GM21381 (cell line): ENCODE data around the gene EEF2K.
A peak's percentile ranks its signal among the peaks of the same experiment; 100 is the strongest.
"Not testable (repeated sequence)": the region's sequence is repeated elsewhere in the genome, so short reads cannot be mapped to it uniquely, and the experiment has no call there.

Experiments
- ATAC-seq: cut with Tn5 transposase; IDR thresholded peaks from one replicate; pipeline ENCODE4 v1.9.1; 2021; ENCODE audit warnings: mild to moderate bottlenecking, moderate library complexity; ENCODE audit not compliant: unreplicated experiment

Gene EEF2K

DNA sequence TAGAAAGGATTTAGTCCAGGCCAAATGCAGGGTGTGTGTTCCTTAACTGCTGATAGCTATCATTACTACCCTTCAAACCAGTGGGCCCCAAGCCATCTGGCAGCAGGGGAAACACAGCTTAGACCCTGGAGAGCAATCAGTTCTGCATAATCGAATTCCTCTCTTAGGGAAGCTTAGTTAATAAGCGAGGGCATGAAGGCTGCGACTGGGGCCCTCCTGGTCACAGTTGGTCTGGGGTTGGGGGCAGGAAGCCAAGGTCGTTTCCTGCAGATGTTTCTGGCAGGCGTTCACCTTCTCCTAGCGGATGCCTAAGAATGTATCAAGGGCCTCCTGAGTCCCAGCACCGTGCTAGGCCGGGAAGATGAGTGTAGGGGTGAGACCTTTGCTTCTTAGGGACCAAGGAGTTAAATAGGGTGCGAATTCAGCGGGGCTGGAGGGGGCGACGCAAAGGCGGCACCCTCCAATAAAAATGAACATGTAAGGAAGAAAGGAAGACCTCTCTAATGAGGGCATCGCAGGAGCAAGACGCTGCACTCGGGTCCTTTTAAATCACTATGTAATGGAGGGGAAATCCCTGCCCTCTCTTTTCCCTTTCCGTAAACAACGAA, 16.5 kb upstream of the EEF2K start:
- no peak for ATAC-seq

DNA sequence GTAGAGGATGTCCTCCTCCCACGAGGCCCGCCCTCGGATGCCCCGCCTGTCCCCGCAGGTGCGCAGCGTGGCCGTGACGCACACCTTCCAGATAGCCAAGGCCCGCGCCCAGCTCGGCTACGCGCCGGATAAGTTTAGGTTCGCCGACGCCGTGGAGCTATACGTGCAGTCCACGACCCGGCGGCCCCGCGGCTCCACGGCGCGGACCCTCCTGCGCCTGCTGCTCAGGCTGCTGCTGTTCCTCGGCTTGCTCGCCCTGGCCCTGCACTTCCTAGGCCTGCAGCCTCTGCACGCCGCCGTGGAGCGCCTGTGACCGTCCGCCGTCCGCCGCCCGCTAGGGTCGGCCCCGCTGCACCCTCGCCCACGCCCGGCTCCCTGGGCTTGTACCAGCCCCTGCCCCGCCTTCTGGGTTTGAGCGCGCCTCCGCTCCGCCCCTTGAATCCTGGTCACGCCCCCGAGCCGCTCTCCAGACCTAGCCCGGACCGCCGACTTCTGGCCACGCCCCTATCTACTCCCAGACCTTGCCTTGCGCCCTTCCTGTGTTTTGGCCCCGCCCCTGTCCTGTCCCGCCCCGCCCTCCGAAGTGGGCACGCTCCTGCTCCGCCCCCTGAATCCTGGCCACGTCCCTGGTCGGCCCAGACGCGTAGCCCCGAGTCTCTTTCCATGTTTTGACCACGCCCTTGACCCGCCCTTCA, 15.8 kb upstream of the EEF2K start:
- peak; percentile 55 for ATAC-seq

DNA sequence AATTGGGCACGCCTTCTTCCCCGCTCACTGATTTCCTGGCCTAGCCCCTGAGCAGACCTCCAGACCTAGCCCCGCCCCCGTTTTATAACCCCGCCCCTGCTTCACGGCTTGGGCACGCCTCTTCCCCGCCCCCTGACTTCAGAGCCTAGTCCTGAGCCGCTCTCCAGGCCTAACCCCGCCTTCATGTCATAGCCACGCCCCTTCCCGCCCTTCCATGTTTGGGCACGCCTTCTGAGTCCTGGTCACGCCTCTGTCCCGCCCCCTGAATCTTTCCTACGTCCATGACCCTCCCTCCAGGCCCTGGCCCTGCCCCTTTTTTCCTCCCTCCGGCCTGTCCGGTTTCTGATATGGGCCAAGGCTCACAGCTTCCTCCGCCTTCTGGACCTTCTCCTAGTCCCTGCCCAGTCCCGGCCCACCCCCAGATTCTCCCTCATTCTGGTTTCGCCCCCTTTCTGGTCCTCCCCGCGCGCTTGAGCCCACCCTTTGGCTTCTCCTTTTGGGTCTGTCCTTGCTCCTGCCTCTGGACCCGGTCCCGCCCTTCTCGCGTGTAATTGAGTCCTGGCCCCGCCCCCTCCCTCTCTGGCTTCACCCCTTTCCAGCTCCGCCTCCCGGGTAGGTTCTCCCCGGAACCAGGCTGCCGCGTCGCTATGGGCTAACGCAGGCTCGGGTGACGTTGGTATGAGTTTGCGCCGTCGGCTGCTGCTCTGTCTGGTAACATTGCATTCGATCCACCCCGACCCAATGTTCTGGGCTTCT, 15.1 kb upstream of the EEF2K start:
- ATAC-seq: peak; percentile 43

DNA sequence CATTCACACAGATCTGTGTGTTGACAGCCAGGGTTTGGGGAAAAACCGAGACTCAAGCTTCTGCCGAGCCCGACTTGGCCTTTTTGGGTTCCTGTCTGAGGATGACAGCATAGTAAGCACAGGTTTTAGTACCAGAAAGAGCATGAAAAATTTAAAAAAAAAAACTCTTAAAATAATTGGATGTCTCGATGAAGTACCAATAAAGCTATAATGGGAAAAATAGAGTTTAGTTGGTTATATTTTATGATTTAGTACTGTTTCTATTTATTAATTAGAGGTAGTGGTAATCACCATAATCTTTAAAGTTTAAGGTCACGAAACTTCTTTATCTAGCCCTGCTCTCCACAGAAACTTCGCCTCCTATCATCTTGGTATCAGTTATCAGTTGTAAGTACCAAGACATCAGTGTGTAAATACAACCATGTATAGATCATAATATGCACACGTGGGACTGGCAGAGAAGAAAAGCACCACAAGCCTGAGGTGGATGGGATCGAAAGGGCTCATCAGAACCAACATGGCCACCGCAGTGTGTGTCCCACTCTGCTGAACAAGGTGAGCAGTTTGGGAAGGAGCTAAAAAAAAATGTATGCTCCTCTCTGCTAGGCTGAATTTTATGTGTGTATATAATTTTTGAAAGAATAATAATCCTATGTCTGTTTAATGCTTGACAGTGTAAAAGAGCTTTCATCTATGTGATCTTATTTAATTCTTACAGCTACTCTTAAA, 14.4 kb upstream of the EEF2K start:
- no peak for ATAC-seq

DNA sequence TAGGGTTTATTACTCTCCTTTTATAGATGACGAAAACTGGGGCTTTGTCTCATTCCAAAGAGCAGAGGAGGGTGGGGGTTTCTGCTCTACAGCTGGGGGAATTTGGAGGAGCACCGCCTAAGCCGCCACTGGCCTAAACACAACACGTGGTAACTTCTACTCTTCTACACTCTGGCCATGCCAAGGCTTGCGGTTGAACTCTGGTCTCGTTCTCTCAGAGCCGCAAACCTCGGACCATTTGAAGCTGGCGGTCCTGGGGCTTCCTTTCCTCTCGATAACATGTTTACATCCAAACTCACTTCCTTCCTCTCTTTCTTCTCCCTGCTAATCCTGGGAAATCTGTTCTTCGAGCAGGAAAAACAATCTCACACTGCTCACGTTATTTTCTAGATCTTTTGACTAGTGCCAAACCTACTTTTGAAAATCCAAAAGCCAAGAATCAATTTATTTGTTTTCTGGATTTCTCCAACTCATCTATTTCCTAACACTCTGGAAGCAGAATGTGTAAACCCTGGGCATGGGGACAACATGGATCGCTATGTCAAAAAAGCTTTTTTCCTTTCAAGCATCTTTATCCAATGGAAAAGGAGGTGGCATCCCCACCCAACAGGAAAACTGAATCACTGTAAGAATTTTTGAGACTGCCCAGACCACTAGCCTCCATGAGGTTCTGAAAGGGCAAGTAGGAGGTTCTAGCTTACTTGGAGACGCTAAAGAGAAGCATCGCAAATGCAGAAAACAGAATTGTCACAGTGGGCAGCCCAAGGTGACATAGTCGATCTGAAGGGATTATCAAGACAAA, 13.6 kb upstream of the EEF2K start:
- ATAC-seq: peak; percentile 24

DNA sequence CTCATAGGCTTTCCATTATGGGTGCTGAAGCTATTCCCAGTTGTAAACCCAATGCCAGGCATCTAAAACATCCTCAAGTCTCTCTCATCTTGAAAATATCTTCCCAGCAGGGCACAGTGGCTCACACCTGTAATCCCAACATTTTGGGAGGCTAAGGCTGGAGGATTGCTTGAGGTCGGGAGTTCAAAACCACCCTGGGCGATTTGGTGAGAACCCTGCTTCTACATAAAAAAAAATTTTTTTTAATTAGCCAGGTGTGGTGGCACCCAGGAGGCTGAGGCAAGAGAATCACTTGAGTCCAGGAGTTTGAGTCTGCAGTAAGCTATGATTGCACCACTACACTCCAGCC, 13.0 kb upstream of the EEF2K start:
- no peak for ATAC-seq

DNA sequence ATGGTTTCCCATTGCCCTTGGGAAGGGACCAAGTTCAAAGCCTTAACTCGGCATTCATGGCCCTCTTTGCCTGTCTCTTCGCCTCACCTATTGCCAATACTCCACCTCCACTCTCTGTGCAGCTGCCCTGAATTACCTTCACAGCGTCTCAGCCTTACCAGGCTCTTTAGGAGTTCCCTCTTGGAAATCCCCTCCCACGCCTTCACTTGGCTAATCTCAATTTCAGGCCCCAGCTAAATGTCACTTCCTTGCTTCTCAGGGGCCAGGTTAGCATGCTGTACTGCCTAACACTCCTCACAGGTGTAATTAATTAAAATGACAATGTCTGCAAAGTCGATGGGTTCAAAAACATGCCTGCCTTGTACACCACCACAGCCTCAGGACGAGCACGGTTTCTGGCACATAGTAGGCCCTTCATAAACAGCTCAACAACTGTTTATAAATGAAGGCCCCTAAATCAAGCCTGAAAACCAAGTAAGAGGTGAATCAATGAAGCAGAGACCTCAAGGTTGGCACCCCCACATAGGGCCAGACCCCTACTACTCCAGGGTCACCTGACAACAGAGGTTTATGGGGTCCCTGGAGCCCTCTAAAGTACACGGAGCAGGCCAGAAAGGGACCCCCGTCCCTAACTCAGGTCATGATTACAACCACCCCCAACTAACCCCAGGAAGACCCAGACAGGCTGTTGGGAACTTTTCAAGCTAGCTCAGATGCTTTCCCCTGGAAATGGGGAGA, 11.2 kb upstream of the EEF2K start:
- no peak for ATAC-seq

DNA sequence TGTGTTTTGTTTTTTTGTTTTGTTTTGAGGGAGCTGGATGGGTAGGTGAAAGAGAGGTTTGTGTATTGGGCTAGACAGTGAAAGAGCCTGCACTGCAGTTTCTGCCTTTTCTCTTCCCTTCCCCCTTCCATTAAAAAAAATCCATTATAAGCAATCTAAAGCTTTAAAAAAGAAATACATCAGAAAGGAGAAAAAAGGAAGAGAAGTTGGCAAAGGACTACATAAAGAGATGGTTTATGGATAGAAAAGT, 10.7 kb upstream of the EEF2K start:
- ATAC-seq: no peak

DNA sequence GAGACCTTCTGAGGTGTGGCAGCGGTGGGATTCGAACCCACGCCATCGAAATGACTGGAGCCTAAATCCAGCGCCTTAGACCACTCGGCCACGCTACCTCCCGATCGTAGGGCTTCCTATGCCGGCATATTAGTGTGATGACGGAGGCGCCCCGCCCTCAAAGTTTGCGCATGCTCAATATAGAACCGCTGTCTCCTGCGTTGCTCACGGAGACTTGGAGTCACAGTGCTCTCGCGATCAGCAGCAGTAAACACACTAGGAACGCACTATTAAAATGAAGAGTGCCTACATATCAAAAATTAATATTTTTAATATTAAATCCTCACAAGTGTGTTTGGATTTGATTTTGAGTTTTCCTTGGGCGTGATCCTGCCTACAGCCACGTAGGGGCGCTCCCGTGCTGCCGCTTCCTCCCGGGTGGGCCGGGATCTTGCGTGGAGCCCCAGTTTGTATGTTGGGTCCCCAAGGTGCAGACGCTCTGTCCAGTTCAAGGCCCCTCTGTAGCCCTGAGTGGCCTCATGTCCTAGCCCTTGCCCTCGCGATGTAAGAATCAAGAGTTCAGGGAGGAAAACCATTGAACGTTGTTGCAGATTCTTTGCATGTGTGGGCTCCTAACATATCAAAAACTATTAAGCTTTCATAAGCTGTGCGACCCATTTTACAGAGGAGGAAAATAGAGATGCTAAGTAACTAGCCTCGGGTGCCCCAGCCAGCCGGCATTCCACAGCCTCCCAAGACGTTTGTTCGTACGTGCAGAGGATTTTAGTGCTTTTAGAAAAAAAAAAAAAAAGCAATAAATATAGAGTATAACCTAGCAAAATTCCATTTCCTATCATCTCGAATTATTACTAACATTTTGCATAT, 10.2 kb upstream of the EEF2K start:
- ATAC-seq: no peak

DNA sequence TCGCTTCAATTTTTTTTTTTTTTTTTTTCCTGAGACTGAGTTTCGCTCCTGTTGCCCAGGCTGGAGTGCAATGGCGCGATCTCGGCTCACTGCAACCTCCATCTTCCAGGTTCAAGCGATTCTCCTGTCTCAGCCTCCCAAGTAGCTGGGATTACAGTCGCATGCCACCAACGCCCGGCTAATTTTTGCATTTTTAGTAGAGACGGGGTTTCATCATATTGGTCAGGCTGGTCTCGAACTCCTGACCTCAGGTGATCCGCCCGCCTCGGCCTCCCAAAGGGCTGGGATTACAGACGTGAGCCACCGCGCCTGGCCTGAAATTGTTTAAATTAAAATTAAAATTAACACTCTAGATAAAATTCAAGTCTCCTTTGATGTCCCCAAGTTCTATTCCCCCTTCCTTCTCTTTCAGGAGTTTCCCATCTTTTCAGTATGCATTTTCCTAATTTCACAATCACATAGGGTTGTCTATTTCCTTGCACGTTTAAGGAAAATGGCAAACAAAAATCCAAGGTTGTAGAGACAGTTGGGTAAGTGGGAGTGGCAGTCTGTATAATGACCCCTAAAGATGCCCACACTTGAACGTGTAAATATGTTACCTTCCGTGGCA, 9.4 kb upstream of the EEF2K start:
- ATAC-seq: not testable (repeated sequence)

DNA sequence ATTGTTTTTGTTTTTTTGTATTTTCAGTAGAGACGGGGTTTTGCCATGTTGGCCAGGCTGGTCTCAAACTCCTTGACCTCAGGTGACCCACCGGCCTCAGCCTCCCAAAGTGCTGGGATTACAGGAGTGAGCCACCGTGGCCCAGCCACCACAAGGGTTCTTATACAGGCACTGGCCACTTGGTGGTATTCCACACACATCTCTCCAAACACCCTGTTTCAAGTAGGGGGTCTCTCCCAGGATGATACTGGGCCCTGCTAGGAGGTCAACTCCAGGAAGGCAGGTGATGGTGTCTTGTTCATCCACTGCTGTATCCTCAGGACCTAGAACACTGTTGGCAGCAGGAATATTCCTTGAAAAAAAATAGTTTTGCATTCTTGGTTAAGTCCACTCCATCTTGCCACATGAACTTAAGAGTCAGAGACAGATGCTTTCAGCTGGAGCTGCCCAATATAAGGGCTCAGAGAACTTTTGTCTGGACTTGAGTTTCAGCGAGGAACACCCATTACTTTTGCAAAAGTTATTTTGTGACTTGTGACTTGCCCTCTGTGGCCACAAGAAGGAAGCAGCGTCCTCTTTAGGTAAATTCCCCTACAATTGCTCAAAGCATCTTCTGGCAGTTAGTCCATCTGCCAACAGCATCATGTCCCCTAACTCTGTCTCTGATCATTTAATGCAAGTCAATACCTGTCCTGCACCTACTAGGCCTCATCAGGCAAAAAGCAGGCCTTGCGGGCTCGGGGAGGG, 7.4 kb upstream of the EEF2K start:
- ATAC-seq: no peak

DNA sequence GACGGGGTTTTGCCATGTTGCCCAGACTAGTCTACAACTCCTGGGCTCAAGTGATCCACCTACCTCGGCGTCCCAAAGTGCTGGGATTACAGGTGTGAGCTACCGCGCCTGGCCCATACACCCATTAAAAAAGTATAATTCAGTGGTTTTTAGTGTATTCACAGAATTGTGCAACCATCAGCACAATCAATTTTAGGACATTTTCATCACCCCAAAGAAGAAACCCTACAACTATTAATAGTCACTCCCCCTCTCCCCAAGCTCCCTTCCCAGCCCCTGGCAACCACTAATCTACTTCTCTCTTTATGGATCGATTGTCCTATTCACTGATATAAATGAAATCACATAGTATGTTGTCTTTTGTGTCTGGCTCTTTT, 3.8 kb upstream of the EEF2K start:
- no peak for ATAC-seq

DNA sequence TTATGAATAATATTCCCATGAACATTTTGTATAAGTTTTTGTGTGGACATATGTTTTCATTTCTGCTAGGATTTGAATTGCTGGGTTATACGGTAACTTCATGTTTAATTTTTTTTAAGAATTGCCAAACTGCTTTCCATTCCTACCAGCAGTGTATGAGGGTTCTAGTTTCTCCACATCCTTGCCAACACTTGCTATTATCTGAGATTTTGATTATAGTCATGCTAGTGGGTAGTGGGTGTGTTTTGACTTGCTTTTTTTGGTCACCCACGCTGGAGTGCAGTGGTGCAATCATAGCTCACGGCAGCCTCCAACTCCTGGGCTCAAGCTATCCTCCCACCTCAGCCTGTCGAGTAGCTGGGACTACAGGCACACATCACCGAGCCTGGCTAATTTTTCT, 3.0 kb upstream of the EEF2K start:
- ATAC-seq: no peak

DNA sequence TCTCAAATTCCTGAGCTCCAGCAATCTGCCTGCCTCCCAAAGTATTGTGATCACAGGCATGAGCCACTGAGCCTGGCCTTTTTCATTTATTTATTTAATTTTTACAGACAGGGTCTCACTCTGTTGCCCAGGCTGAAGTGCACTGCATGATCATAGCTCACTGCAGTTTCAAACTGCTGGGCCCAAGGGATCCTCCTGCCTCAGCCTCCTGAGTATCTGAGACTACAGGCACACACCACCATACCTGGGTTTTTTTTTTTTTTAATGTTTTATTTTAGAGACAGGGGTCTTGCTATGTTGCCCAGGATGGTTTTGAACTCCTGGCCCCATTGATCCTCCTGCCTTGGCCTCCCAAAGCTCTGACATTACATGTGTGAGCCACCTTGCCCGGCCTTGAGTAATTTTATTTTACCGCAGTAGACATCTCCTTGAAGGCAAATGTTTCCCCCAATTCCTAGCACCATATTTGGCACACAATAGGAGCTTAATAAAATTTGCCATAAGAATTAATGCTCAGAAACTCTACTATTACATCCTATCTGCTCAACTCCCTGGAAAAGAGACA, 1.9 kb upstream of the EEF2K start:
- no peak for ATAC-seq

DNA sequence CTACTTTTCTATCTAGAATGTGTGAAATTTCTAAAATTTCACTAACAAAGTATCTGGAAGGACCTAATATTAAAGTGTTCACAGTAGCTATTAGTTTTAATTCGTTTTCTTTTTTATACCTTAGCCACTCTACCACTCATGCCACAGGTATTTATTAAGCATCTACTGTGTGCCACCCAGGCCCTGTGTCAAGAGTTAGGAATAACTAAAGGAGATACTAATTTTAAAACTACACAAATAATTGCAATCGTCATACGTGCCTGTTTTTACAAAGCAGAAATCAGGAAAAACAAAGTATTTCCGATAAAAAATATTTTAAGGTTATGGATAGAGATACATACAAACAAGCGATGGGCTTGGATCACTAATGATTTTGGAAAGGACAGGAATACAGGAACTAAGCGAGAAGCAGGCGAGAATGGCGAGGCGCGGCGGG, 483 bp upstream of the EEF2K start:
- ATAC-seq: no peak

DNA sequence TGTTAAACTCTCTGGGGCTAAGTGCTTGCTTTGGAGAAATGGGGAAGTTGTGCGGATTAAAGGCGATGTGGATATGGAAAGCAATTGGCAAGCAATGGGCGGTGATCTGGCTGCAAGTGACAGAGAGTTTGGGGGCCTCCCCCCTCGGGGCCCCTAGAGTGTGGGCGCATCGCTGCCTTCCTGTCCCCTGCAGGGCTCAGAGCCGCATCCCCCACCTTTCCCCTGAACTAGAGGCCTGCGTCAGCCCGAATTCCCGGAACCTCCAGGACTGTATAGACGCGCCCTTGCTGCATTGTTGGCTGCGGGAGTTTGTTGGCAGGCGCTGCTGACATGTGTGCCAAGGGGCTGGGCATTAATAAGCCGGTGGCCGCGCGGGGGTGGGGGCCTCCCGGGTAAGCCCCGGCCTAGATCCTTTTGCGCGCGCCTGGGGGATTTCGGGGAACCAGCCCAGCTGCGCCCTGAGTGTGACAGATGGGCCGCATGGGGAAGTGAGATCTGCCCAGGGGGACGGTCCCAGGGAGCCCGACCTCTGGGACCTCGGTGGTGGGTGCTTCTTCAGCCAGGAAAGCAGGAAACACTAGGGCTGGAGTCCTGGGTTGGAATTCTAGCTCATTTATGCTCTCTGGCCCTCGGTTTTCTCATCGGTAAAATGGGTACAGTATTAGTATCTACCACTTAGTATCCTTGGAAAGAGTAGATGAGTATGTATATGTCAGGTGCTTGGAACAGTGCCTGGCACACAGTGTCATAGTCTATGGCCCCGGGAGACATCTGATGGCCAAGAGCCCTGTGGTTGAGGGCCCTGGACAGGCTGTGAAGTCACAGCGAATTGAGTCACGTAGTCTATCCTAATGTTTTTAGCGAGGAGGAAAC, 1.0 kb downstream of the EEF2K start:
- peak; percentile 40 for ATAC-seq

DNA sequence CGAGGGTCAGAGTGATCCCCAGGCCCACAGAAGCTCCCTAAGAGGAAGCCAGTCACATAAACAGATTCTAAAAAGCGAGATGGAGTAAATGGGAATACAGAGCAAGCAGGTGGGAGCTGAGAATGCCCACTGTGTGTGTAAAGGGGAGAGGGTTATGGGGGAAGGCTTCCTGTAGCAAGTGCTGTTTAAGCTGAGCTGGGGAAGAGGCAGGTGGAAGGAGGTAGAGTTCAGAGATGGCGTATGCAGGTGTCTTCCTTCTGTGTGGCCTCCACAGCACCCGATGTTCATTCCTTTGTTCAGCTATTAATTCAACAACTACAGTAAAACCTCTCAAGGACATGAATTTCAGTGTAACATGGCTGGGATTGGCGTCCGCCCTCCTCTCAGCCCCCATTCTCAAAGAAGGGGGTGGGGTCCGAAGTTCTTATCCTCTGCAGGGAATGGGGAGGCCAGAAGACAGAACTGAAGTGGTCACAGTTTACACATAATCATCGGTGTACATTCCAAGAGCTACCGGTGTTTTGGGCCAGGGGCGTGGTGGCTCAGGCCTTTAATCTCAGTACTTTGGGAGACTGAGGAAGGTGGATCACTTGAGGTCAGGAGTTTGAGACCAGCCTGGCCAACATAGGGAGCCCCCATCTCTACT, 1.8 kb downstream of the EEF2K start:
- ATAC-seq: no peak
